Nephron (organoid): ENCODE measurements around the gene CPXM2.

ENCODE experiments used
- H3K27ac Mint-ChIP-seq, 3 experiments: 2 replicates each; pipeline ENCODE4 v1.8.0; 2020; ENCODE audit warnings: mixed read lengths in 3 of 3, mild to moderate bottlenecking in 2 of 3, moderate library complexity in 1 of 3
- H3K27me3 Mint-ChIP-seq: 2 replicates; pipeline ENCODE4 v1.8.0; 2021; ENCODE audit warnings: low read depth, mild to moderate bottlenecking, moderate library complexity, mixed read lengths
- H3K36me3 Mint-ChIP-seq: 2 replicates; pipeline ENCODE4 v1.8.0; 2020; ENCODE audit warnings: low read depth, mixed read lengths
- H3K4me1 Mint-ChIP-seq: 2 replicates; pipeline ENCODE4 v1.8.0; 2020; ENCODE audit warnings: mixed read lengths
- H3K4me3 Mint-ChIP-seq, 3 experiments: 2 replicates each; pipeline ENCODE4 v1.8.0; 2020; ENCODE audit warnings: mild to moderate bottlenecking in 3 of 3, mixed read lengths in 3 of 3, moderate library complexity in 2 of 3
- H3K9me3 Mint-ChIP-seq: 2 replicates; pipeline ENCODE4 v1.8.0; 2020; ENCODE audit warnings: mixed read lengths
- CTCF ChIP-seq, 3 experiments: fragments of 200-600 bp; sonication (generic); IDR thresholded peaks; one replicate each; pipeline ENCODE4 v1.5.0; 2021; ENCODE audit warnings: antibody characterized with exemption in 3 of 3; ENCODE audit not compliant: unreplicated experiment in 3 of 3

CPXM2 gene

GRCh38 chr10:123855008-123855684 lies 36.5 kb downstream of the CPXM2 start:
- no peaks in the 10 kb centered on the region for H3K9me3 Mint-ChIP-seq
- no peak overlapping the region for H3K27ac Mint-ChIP-seq
- peaks cover 28% of the 10 kb centered on the region for H3K4me1 Mint-ChIP-seq
- H3K4me3 Mint-ChIP-seq, result no peak overlapping the region
- no peak for TF ChIP-seq CTCF (IDR thresholded peaks at IDR 0.05; ENCODE audit: unreplicated experiment in 3 of 3)
- no peaks in the 10 kb centered on the region for H3K36me3 Mint-ChIP-seq
- peaks cover 37% of the 10 kb centered on the region for H3K27me3 Mint-ChIP-seq

GRCh38 chr10:123854498-123854897 lies 37.1 kb downstream of the CPXM2 start:
- peaks cover 37% of the 10 kb centered on the region for H3K27me3 Mint-ChIP-seq
- H3K4me3 Mint-ChIP-seq, result no peak overlapping the region
- H3K9me3 Mint-ChIP-seq, result no peaks in the 10 kb centered on the region
- no peak for TF ChIP-seq CTCF (IDR thresholded peaks at IDR 0.05; ENCODE audit: unreplicated experiment in 3 of 3)
- no peak overlapping the region for H3K27ac Mint-ChIP-seq
- no peaks in the 10 kb centered on the region for H3K36me3 Mint-ChIP-seq
- peaks cover 23% of the 10 kb centered on the region for H3K4me1 Mint-ChIP-seq

DNA sequence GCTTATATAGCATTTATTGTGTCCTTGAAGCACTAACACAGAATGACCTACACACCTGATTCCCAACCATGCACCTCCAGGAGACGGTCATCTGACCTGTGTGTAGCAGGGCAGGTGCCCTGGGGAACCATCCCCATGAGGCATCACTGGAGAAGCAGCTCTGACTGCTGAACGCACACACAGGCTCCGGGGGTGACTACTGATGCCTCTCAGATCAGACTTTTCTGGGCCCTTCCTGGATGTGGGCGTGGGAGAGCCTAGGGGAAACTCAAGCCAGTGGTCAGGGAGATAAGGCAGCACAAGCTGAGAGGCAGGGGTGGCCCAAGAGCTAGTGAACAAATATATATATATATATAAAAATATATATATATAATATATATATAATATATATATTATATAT lies 37.6 kb downstream of the CPXM2 start:
- Mint-ChIP-seq H3K4me1 (peaks cover 18% of the 10 kb centered on the region), H3K27me3 (peaks cover 38% of the 10 kb centered on the region), H3K36me3 (no peaks in the 10 kb centered on the region), H3K27ac (no peak overlapping the region), H3K4me3 (no peak overlapping the region), H3K9me3 (no peaks in the 10 kb centered on the region)
- no peak for TF ChIP-seq CTCF (IDR thresholded peaks at IDR 0.05; ENCODE audit: unreplicated experiment in 3 of 3)

GRCh38 chr10:123852411-123852951 lies 39.1 kb downstream of the CPXM2 start:
- no peaks in the 10 kb centered on the region for H3K9me3 Mint-ChIP-seq
- peaks cover 5% of the 10 kb centered on the region for H3K4me1 Mint-ChIP-seq
- no peak for TF ChIP-seq CTCF (IDR thresholded peaks at IDR 0.05; ENCODE audit: unreplicated experiment in 3 of 3)
- no peak overlapping the region for H3K27ac Mint-ChIP-seq
- no peaks in the 10 kb centered on the region for H3K36me3 Mint-ChIP-seq
- H3K4me3 Mint-ChIP-seq, result no peak overlapping the region
- peaks cover 25% of the 10 kb centered on the region for H3K27me3 Mint-ChIP-seq

DNA sequence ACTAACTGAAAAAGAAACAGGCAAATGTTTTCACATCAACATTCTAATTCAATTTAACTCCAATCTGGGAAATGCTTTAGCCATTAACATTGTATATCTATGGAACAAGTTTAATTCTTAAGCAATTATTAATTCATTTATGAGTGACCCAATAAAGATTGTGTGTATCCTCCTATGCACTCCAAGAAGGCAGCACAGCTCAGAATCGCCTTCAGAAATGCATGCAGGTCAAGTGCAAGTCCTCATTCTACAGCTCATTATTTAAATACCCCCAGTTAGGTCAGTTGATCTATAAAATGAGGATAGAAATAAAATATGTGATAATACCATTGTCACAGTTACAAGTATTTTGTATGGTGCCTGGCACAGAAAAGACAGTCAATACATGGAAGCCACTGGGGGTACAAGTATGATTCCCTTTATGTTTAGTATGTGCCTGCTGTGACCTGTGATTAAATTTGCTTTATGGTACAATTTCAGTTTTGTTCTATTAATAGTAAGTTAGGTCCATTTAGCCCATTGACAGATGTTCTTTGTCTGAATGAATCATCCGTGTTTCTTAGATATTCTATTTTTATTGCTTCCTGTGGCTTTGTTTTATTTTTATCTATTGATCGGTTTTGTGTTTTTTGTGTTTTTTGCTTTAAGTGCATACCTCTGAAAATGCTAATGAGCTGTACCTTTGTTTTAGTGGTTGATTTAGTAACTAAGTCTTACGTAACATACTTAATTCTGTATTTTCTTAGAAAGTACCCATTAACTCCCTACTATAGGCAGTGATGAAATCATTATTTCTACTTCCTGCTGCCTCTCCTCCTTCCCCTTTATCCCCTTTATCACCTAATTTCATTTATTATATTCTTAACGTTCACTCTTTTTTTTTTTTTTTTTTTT lies 42.8 kb downstream of the CPXM2 start:
- no peak for TF ChIP-seq CTCF (IDR thresholded peaks at IDR 0.05; ENCODE audit: unreplicated experiment in 3 of 3)
- no peaks in the 10 kb centered on the region for H3K36me3 Mint-ChIP-seq
- H3K4me3 Mint-ChIP-seq, result no peak overlapping the region
- no peak overlapping the region for H3K27ac Mint-ChIP-seq
- no peaks in the 10 kb centered on the region for H3K4me1 Mint-ChIP-seq
- peaks cover 20% of the 10 kb centered on the region for H3K27me3 Mint-ChIP-seq
- H3K9me3 Mint-ChIP-seq, result peaks cover 7% of the 10 kb centered on the region
